OCI-M2 (cell line): ENCODE data around the gene GHR.
"Not testable (repeated sequence)": the region's sequence is repeated elsewhere in the genome, so short reads cannot be mapped to it uniquely, and the experiment has no call there.

Experiments
- DNase-seq: peaks from one replicate; lab custom pipeline; 2025; ENCODE audit not compliant: unreplicated experiment; lab: John Stamatoyannopoulos, UW

GHR gene

DNA sequence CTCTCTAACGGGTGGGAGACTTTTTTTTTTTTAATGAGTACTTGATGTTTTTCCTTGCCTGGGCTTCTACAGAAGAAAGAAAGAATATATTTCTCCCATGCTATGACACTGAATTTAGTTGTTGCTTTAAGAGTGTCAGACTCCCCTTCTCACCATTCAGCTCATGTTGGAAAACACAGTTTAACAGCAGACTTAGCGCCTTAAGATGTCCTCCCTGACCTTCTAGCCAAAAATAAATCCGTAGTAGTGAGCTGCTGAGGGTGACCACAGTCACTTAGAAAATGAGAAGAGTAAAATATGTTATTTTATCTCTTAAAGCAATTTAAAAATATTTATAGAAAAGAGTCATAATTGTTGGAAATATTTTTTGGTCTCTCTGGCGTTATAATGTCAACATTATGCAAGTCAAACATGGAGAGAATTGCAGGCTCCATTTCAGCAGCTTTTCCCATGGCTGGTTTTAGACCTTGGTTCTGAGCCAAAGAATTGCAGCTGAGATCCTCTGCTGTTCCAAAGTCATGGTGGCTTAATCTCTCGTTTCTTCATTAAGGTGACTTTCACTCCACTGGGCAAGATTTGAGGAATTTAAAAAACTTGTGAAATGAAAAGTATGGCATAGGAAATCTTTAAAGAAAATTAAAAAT, 143.5 kb downstream of the GHR start:
- DNase-seq, result no peak

GRCh38 chr5:42569325-42569724, 146.1 kb downstream of the GHR start:
- no peak for DNase-seq

GRCh38 chr5:42569953-42570548, 146.8 kb downstream of the GHR start:
- DNase-seq, result no peak

DNA sequence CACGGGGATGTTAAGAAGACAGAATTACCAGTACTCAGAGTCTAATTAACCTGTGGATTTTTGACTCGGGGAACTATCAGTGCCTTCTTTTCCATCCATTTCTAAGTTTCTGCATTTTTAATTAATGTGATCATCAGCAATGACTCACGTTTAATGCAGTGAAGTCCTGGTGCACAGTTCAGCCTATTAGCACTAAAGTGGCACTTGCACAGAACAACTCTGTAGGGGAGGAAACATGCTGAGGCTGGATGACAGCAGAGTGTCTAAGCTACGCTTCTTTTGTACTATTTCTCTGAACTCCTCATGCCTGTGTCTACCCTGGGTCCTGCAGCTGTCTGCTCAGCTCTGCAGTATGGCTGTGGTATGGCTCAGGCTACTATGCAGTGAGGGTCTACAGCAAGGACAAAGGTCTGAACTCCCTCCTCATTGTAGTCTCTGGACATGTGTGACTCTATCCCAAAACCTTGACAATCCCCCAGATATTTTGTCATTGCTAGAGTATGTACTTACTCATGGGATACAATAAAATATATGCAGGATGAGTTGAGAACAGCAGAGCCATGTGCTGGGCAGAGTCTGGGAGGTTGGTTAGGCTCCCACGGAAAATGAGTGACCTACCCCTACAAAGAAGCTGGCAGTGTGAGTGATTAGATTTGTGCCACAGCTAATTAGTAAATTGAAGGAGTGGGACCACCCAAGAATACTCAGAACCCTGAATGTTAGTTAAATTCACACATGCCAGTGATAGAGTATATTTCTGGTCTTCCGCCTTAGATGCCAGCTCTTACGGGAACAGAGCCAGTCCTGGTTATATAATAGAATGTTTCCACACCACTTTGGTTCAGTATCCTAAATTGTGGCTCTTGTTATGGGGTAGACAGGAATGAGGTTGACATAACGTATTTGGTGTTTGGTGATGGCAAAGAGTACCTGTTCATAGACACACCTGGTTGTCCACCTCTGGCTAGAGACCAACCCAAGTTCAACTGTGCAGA, 148.0 kb downstream of the GHR start:
- DNase-seq, result no peak

DNA sequence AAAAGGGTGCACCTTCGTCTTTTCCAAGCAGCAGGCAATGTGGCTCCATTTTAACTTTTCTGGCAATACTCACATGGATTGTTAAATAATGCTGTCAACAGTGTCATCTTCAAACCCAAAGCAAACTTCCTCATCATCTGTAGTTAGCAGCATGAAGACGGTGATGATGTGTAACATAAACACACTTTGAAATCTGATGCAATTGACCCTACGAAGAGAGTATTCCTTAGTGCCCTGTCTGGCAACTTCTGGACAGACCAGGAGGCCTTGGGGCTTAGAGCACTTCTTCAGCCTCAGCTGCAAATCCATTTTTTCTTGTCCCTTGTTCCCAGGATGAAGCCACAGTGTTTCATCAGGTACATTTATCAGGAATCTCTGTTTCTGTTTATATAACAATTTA, 149.1 kb downstream of the GHR start:
- no peak for DNase-seq

- DNase-seq, result no peak
Observed at GRCh38 chr5:42573386-42573785, 150.1 kb downstream of the GHR start.

GRCh38 chr5:42575914-42576313, 152.7 kb downstream of the GHR start:
- not testable (repeated sequence) for DNase-seq

GRCh38 chr5:42578901-42579300, 155.7 kb downstream of the GHR start:
- DNase-seq, result not testable (repeated sequence)

- no peak for DNase-seq
Observed at GRCh38 chr5:42579320-42579719, 156.1 kb downstream of the GHR start.

DNA sequence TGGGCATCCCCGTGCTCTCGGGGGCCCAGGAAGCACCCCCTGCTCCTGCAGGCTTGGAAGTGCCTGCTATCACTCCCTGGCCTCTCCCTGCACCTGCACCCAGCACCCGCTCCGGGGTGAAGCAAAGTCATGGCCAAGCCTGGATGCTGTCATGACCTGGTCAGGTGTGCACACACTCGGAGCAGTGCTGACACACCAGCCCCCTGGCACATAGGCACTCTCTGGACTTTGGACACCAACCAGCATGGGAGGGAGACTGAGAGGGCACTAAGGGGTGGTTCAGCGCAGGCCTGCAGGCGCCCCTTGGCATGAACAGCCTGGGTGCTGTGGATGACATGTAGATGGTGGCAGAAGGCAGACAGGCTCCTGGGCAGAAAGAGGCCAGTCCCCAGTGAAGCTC, 158.6 kb downstream of the GHR start:
- no peak for DNase-seq

- DNase-seq, result no peak
Observed at GRCh38 chr5:42582723-42583122, 159.5 kb downstream of the GHR start.

DNA sequence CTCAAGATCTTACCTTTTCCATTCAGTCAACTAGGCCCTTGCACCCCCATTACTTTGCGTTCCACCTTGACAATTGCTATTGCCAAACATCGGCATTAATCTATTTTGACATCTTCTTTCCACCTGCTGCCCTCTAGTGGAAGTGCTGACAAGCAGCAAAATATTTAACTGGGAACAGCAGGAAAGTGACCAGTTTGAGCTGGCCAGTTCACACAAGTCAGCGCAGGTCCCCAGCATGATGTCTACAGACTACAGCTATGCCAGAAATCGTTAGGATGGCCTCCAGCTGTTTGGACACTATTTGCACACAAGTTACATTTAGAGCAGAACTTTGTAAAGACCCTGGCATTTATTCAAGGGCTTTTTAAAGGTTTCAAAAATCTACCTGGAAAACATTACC, 160.1 kb downstream of the GHR start:
- DNase-seq, result peak; percentile 12

GRCh38 chr5:42586625-42587024, 163.4 kb downstream of the GHR start:
- no peak for DNase-seq

- DNase-seq, result no peak
Observed at GRCh38 chr5:42587096-42587723, 164.0 kb downstream of the GHR start.

DNA sequence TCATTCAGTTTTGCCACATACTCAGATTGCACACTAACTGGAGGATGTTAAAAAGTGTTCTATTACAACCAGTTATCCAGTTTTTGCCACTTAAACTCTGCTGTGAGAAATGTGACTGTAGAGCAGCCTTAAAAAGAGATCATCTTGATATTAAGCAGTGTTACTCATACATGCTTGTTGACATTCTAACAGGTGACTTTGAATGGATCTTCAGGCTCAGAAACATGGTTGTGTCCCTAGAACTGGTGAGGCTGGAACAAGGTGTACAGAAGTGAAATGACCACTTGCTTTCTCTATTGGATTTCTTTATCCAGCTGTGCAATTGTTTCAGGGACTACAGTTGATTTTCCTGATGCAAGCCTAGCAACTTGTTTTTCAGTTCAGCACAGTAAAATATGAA, 167.3 kb downstream of the GHR start:
- no peak for DNase-seq

DNA sequence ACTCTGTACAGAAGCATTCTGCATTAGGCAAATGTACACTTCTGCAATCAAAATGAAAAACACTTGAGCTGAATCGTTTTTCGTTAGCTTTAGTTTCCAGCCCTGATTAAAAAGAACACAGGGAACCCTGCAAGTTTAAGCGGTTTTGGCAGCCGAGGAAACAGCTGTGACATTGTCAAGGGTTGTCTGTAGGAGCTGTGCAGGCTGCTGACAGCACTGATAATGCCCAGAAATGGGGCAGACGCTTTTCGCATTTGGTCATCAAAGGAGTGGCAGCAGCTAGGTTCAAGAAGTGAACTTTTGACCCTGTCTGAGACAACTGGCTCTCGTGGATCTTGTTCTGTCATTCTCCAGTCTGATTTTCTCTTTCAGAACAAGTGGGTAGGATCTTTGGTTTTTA, 167.8 kb downstream of the GHR start:
- no peak for DNase-seq

DNA sequence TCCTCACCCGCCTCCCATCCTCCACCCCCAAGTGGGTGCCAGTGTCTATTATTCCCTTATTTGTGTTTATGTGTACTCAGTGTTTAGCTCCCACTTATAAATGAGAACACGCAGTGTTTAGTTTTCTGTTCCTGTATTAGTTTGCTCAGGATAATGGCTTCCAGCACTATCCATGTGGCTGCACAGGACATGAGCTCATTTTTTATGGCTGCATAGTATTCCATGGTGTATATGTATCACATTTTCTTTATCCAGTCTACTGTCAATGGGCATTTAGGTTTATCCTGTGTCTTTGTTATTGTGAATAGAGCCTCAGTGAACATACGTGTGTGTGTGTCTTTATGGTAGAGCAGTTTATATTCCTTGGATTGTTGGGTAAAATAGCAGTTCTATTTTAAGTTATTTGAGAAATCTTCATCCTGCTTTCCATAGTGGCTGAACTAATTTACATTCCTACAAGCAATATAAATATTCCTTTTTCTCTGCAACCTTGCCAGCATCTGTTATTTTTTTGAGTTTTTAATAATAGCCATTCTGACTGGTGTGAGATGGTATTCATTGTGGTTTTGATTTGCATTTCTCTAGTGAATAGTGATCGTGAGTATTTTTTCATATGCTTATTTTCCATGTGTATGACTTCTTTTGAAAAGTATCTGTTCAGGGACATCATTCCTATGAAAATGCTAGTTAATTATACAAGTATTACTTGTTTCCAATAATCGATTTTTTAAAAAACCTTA, 169.3 kb downstream of the GHR start:
- DNase-seq, result no peak

- DNase-seq, result no peak
Observed at GRCh38 chr5:42593591-42593990, 170.4 kb downstream of the GHR start.

DNA sequence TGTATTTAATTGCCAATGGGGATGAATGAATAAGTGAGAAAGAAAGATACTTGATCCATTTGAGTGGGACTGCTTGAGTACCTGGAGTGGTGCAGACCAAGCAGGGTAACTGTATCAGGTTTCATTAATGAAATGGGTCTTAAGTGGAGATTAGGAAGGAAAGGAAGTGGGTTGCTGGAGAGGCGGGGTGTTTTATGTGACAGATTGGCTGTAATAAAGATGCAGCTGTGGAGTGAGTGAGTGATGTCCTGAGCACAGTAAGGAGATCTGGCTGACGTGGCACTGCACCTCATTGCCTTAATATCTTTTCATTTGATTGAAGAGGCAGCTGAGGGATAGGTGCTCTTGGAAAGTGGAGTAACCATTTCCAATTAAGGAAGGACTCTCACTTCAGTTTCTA, 172.4 kb downstream of the GHR start:
- no peak for DNase-seq

DNA sequence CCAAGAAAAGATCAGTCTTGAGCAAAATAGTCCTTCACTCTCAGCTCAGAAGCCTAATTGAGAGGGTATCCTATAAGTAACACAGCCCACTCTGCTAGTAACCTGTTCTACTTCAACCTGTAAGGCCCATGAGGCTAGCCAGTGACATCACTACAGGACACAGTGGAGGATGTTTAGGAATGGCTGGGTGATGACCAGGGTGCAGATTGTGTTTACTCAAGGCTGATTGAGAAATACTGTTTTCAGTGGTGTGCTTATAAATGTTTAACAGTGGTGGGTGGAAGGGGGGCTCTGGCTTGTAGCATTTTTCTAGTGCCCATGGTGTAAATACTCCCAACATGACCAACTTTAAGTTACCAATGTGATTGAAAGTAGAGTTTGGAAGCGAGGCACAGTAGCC, 173.6 kb downstream of the GHR start:
- no peak for DNase-seq
